Thoracic aorta (tissue), 2 donors: Measurements from ENCODE around the gene DUSP9. TPM values are rescaled to one million over a fixed set of nuclear protein-coding genes. Genes with fewer than 3 reads are reported as not detected.

Experiments used
- ATAC-seq: fragments of 150-250 bp; one replicate; pipeline ENCODE4 v1.8.0; 2017; ENCODE audit warnings: low read depth; ENCODE audit not compliant: insufficient number of reproducible peaks, low FRiP score
- DNase-seq: peaks from one replicate; pipeline ENCODE4 v3.0.0-alpha.2; 2020; ENCODE audit warnings: low spot score
- H3K27ac ChIP-seq, 2 donors: fragments of 200-600 bp; sonication (generic); 1 replicate in 1 of 2; 2 replicates in 1 of 2; pipeline ENCODE4 v1.5.1; 2016; ENCODE audit warnings: mild to moderate bottlenecking in 2 of 2, moderate library complexity in 2 of 2
- H3K27me3 ChIP-seq: fragments of 200-600 bp; sonication (generic); replicated peaks from 2 replicates; pipeline ENCODE4 v1.6.0; 2016; ENCODE audit warnings: mild to moderate bottlenecking; ENCODE audit not compliant: insufficient read depth
- H3K36me3 ChIP-seq: fragments of 200-600 bp; sonication (generic); one replicate; pipeline ENCODE4 v1.5.1; 2016
- H3K4me1 ChIP-seq, 2 donors: fragments of 200-600 bp; sonication (generic); 1 replicate in 1 of 2; 2 replicates in 1 of 2; pipeline versions ENCODE4 v1.5.1 to v1.6.0; 2016; ENCODE audit warnings: low read depth in 2 of 2, mild to moderate bottlenecking in 1 of 2; ENCODE audit not compliant: control insufficient read depth in 1 of 2
- H3K4me3 ChIP-seq: fragments of 200-600 bp; sonication (generic); 2 replicates; pipeline ENCODE4 v1.5.1; 2016; ENCODE audit warnings: mild to moderate bottlenecking
- H3K9me3 ChIP-seq: fragments of 200-600 bp; sonication (generic); 2 replicates; pipeline ENCODE4 v1.5.1; 2016
- CTCF ChIP-seq: fragments of 200-600 bp; sonication (generic); IDR thresholded peaks from one replicate; pipeline ENCODE4 v1.5.1; 2019; ENCODE audit warnings: antibody characterized with exemption
- total RNA-seq, 2 donors: library from RNA; depleted of rRNA; stranded (reverse); fragments of >200 nt; gene quantifications; one replicate each; pipeline versions ENCODE4 v1.1.0 to v1.2.3, GENCODE V29; 2016

DUSP9 gene
- total RNA-seq, 2 donors from 2014 or later, result not detected

- Histone ChIP-seq H3K9me3 (no peaks in the 10 kb centered on the region), H3K36me3 (no peaks in the 10 kb centered on the region), H3K4me1 (no peaks in the 10 kb centered on the region), H3K27ac (no peak overlapping the region), H3K27me3 (no peaks in the 10 kb centered on the region), H3K4me3 (no peak overlapping the region)
- TF ChIP-seq CTCF, result no peak
- DNase-seq (no peak), ATAC-seq (no peak)
Observed at GRCh38 chrX:153659268-153659667, 12.3 kb downstream of the DUSP9 start.

DNA sequence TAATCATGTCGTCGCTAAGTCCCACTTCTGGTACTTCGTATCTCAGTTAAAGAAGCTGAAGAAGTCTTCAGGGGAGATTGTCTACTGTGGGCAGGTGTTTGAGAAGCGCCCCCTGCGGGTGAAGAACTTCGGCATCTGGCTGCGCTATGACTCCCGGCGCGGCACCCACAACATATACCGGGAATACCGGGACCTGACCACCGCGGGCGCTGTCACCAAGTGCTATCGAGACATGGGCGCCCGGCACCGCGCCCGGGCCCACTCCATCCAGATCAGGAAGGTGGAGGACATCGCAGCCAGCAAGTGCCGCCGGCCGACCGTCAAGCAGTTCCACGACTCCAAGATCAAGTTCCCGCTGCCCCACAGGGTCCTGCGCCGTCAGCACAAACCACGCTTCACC is 15.3 kb downstream of the DUSP9 start:
- no peak for TF ChIP-seq CTCF
- H3K4me3 ChIP-seq, result no peak overlapping the region
- no peaks in the 10 kb centered on the region for H3K4me1 ChIP-seq
- ATAC-seq (no peak), DNase-seq (no peak)
- no peaks in the 10 kb centered on the region for H3K9me3 ChIP-seq
- no peaks in the 10 kb centered on the region for H3K27me3 ChIP-seq
- no peak overlapping the region for H3K27ac ChIP-seq
- no peaks in the 10 kb centered on the region for H3K36me3 ChIP-seq

GRCh38 chrX:153665726-153666306 is 18.8 kb downstream of the DUSP9 start:
- Histone ChIP-seq H3K9me3 (no peaks in the 10 kb centered on the region), H3K27ac (no peak overlapping the region), H3K36me3 (no peaks in the 10 kb centered on the region), H3K4me1 (no peaks in the 10 kb centered on the region), H3K4me3 (no peak overlapping the region), H3K27me3 (no peaks in the 10 kb centered on the region)
- ATAC-seq, result no peak
- no peak for DNase-seq
- TF ChIP-seq CTCF, result no peak

DNA sequence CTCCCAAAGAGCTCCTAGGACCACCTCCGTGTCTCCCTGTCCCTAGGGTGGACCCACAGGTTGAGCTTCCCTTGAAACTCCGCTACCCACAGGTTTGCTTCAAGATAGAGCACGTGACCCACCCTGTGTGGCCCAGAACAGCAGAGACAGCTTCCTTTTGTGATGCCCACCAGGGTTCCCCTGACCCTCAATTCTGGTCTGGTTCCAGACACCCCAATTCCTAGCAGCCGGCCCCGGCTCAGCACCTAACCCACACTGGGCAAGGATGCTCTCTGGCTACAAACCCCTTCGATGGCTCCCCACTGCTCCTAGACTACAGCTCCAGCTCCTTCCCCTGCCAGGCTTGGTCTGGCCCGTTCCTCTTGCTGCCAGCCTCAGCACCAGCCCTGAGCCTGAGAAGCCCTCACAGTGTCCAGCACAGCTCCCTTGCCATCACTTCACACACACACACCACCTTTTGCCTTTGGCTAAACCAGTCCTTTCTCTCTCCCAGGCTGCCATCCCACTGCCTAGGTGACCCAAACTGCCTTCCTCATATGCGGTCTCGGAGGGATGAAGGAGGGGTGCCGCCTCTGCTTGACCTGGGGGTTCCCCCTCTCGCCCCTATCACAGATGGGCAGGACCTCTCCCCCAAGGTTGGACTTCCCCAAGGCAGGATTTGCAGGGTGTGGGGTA is 20.4 kb downstream of the DUSP9 start:
- Histone ChIP-seq H3K4me3 (peak overlapping the region; percentile 35), H3K27me3 (no peaks in the 10 kb centered on the region), H3K9me3 (no peaks in the 10 kb centered on the region), H3K36me3 (no peaks in the 10 kb centered on the region), H3K27ac (no peak overlapping the region), H3K4me1 (no peaks in the 10 kb centered on the region)
- DNase-seq (no peak), ATAC-seq (no peak)
- TF ChIP-seq CTCF, result no peak

- no peaks in the 10 kb centered on the region for H3K27me3 ChIP-seq
Observed at GRCh38 chrX:153667956-153668396, 21.0 kb downstream of the DUSP9 start.

More at GRCh38 chrX:153667956-153668396, 21.0 kb downstream of the DUSP9 start:
- ATAC-seq (no peak), DNase-seq (peak; percentile 23)
- peak; percentile 73 for TF ChIP-seq CTCF
- peak overlapping the region; percentile 35 for H3K4me3 ChIP-seq
- no peak overlapping the region for H3K27ac ChIP-seq
- H3K9me3 ChIP-seq, result no peaks in the 10 kb centered on the region
- no peaks in the 10 kb centered on the region for H3K4me1 ChIP-seq
- H3K36me3 ChIP-seq, result no peaks in the 10 kb centered on the region
